ENCODE results near the gene CADM2. TPM values are rescaled to one million over a fixed set of nuclear protein-coding genes. Genes with fewer than 3 reads are reported as not detected.

CADM2 gene
- total and polyA plus RNA-seq, 2 experiments from 2014 or later = 13.3 to 47.5 TPM

DNA sequence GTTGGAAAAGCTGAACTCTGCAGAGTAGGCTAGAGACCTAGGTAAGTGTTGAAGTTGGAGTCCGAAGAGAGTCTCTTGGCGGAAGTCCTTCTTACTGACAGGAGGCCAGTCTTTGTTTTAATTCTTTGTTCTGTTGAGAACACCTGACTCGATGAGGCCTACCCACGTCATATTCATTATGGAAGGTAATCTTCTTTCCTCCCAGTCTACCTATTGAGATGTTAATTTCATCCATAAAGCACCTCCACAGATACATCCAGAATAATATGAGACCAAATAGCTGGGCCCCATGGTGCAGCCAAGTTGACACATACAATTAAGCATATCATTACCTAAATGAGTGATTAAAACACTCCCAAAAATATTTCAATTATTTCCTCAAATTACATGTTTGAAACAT lies 515.5 kb downstream of the CADM2 start (continued):
- no peak for TF ChIP-seq ZNF114 (CRISPR knock-in tag; IDR thresholded peaks at IDR 0.05)
- no peak for TF ChIP-seq NANOG (IDR thresholded peaks at IDR 0.05; ENCODE audit: borderline replicate concordance)
- TF ChIP-seq REST (IDR thresholded peaks at IDR 0.05; ENCODE audit: unreplicated experiment) = no peak
- no peak for TF ChIP-seq ZNF331 (CRISPR knock-in tag; IDR thresholded peaks at IDR 0.05; ENCODE audit: low read depth)
- TF ChIP-seq, protein P1, sequence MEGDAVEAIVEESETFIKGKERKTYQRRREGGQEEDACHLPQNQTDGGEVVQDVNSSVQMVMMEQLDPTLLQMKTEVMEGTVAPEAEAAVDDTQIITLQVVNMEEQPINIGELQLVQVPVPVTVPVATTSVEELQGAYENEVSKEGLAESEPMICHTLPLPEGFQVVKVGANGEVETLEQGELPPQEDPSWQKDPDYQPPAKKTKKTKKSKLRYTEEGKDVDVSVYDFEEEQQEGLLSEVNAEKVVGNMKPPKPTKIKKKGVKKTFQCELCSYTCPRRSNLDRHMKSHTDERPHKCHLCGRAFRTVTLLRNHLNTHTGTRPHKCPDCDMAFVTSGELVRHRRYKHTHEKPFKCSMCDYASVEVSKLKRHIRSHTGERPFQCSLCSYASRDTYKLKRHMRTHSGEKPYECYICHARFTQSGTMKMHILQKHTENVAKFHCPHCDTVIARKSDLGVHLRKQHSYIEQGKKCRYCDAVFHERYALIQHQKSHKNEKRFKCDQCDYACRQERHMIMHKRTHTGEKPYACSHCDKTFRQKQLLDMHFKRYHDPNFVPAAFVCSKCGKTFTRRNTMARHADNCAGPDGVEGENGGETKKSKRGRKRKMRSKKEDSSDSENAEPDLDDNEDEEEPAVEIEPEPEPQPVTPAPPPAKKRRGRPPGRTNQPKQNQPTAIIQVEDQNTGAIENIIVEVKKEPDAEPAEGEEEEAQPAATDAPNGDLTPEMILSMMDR (conservative IDR thresholded peaks at IDR 0.05; ENCODE audit: low read depth in 2 of 2) = no peak

DNA sequence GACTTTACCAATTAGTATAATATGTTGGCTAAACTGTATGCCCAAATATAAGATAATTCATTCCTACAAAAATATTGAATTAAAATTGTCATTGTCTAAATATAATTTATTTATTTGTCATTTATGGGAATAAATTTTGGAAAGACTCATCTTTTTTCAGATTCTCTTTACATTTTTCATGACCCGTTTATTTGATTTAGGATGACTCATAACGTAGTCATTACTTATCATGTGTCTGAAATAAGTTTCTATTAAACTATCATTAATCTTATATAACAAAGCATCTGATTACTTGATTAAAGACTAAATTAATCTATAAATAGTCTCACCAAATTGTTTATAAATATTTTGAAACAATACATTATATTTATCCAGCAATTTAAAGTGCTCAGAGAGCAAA lies 516.6 kb downstream of the CADM2 start:
- Histone ChIP-seq H3F3A (replicated peaks; ENCODE audit: low read depth) (no peaks in the 10 kb centered on the region), H3K36me3 (ENCODE audit: insufficient read depth) (no peaks in the 10 kb centered on the region), H3K9me2 (ENCODE audit: insufficient read depth) (no peaks in the 10 kb centered on the region), H3K4me2 (no peak overlapping the region), H3K4me1 (ENCODE audit: insufficient read depth) (peaks cover 8% of the 10 kb centered on the region), H3K4me3 (no peak overlapping the region), H3K27ac (ENCODE audit: low read depth) (no peak overlapping the region), H3K79me2 (replicated peaks; ENCODE audit: insufficient read depth) (no peaks in the 10 kb centered on the region), H3K27me3 (ENCODE audit: insufficient read depth) (no peaks in the 10 kb centered on the region), H4K20me1 (replicated peaks; ENCODE audit: insufficient read depth) (no peaks in the 10 kb centered on the region), H2AFZ (no peak overlapping the region)
- DNase-seq (ENCODE audit: low spot score) = no peak
- no peak overlapping the region for H3K27ac Mint-ChIP-seq
- peaks cover 18% of the 10 kb centered on the region for H3K4me1 Mint-ChIP-seq
- ATAC-seq = no peak
- H3K4me3 Mint-ChIP-seq = no peak overlapping the region
- H3K36me3 Mint-ChIP-seq (ENCODE audit: low read depth) = no peaks in the 10 kb centered on the region
- H3K27me3 Mint-ChIP-seq (ENCODE audit: insufficient read depth, low read depth, poor library complexity) = no peaks in the 10 kb centered on the region
- H3K9me3 Mint-ChIP-seq = no peaks in the 10 kb centered on the region
- no peak for TF ChIP-seq ETS1 (IDR thresholded peaks at IDR 0.05)
- no peak for TF ChIP-seq CREB1 (CRISPR knock-in tag; IDR thresholded peaks at IDR 0.05; ENCODE audit: low read depth)
- TF ChIP-seq JUNB (IDR thresholded peaks at IDR 0.05; ENCODE audit: unreplicated experiment) = no peak
- TF ChIP-seq, protein P1 (conservative IDR thresholded peaks at IDR 0.05; ENCODE audit: low read depth in 2 of 2) = no peak
- TF ChIP-seq ZNF331 (CRISPR knock-in tag; IDR thresholded peaks at IDR 0.05; ENCODE audit: low read depth) = no peak
- no peak for TF ChIP-seq POLR2AphosphoS5 (IDR thresholded peaks at IDR 0.05; ENCODE audit: low read depth)
- no peak for TF ChIP-seq REST (IDR thresholded peaks at IDR 0.05; ENCODE audit: unreplicated experiment)
